ENCODE measurements around the gene GLIPR2. TPM values are rescaled to one million over a fixed set of nuclear protein-coding genes. Genes with fewer than 3 reads are reported as not detected.

GLIPR2 gene
- total and polyA plus RNA-seq, 2 donors (not counting 3 experiments of a cell fraction or from before 2014, with no cell fraction given), result 22.0 to 42.4 TPM

DNA sequence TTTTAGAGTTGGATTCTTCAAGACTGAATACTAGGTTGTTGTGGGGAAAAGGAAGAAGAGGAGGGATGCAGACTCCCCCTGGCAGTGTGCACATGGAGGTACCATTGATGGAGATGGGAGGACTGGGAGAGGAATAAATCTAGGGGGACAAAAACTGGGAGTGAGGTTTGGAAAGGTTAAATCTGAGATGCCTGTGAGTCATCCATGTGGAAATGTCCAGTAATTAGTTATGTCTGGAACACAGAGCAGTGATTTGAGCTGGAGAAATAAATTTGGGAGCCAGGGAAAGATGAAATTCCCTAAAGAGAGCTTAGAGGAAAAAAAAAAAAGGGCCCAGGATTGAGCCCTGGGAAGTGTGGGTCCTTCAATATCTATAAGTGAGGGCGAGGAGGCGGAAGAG is 24.7 kb downstream of the GLIPR2 start:
- Histone ChIP-seq H3K79me2 (ENCODE audit: control insufficient read depth, insufficient read depth, low read length) (no peaks in the 10 kb centered on the region), H3K9me1 (replicated peaks; ENCODE audit: control insufficient read depth, extremely low read depth, insufficient read depth, low read length) (no peaks in the 10 kb centered on the region), H3K4me2 (ENCODE audit: insufficient read depth, low read length) (no peak overlapping the region), H3K36me3 (ENCODE audit: control insufficient read depth in 2 of 2, extremely low read depth in 1 of 2, insufficient read depth in 2 of 2, low read length in 2 of 2) (no peaks in the 10 kb centered on the region), H3K27me3 (ENCODE audit: control insufficient read depth in 2 of 2, insufficient read depth in 2 of 2, low read length in 2 of 2) (no peaks in the 10 kb centered on the region), H2AFZ (ENCODE audit: low read depth, low read length) (no peak overlapping the region), H3K9me3 (replicated peaks; ENCODE audit: control insufficient read depth, insufficient read depth, low read length) (no peaks in the 10 kb centered on the region), H3K4me3 (replicated peaks in 1 of 3; ENCODE audit: insufficient read depth in 1 of 3, low read depth in 1 of 3, low read length in 3 of 3) (no peak overlapping the region), H4K20me1 (replicated peaks; ENCODE audit: control insufficient read depth, extremely low read depth, insufficient read depth, low read length) (no peaks in the 10 kb centered on the region), H3K4me1 (ENCODE audit: control insufficient read depth, extremely low read depth, insufficient read depth, low read length) (peaks cover 18% of the 10 kb centered on the region), H3K9ac (replicated peaks; ENCODE audit: extremely low read depth, insufficient read depth, low read length) (no peak overlapping the region), H3K27ac (ENCODE audit: insufficient read depth, low read depth, low read length) (no peak overlapping the region)
- TF ChIP-seq MYC (IDR thresholded peaks at IDR 0.05; ENCODE audit: low read depth, low read length) (no peak), FOS (IDR thresholded peaks at IDR 0.05; ENCODE audit: borderline replicate concordance, insufficient read depth, low read length) (peak; percentile 16)
- dilution Hi-C loops (cut with MboI; ENCODE audit: extremely low pct_ligation_motif_present, low sequenced_read_pairs) (no loop called here), intact Hi-C loops (cut with micrococcal nuclease) (no loop called here)
- POLR2A ChIA-PET, result no interaction called here
- FAIRE-seq (no peak), DNase-seq (ENCODE audit: low read depth, low spot score) (no peak)
- BruUV-seq (replicated peaks), result no TSS peak
- CTCF ChIA-PET, result interaction anchor here (1.0 to 1.4 kb wide), 3 partner anchors 13 to 153 kb away, joined by 3 to 4 read pairs (median 3); no protein-coding TSS in a partner anchor

- CTCF ChIA-PET, result interaction anchor here (1.2 to 8.4 kb wide), 6 partner anchors 7 to 207 kb away, joined by 4 to 189 read pairs (median 8); partner anchors contain the start of gene GLIPR2
- H3K79me2 ChIP-seq (ENCODE audit: control insufficient read depth, insufficient read depth, low read length), result no peaks in the 10 kb centered on the region
- intact Hi-C loops (cut with micrococcal nuclease), result loop anchor here (2.0 kb wide), 1 partner anchor 13 kb away; no protein-coding TSS in a partner anchor
- dilution Hi-C loops (cut with MboI; ENCODE audit: extremely low pct_ligation_motif_present, low sequenced_read_pairs), result no loop called here
- H3K36me3 ChIP-seq (ENCODE audit: control insufficient read depth in 2 of 2, extremely low read depth in 1 of 2, insufficient read depth in 2 of 2, low read length in 2 of 2), result no peaks in the 10 kb centered on the region
- H3K27me3 ChIP-seq (ENCODE audit: control insufficient read depth in 2 of 2, insufficient read depth in 2 of 2, low read length in 2 of 2), result no peaks in the 10 kb centered on the region
- peaks cover 18% of the 10 kb centered on the region for H3K4me1 ChIP-seq (ENCODE audit: control insufficient read depth, extremely low read depth, insufficient read depth, low read length)
- TF ChIP-seq, protein P1, sequence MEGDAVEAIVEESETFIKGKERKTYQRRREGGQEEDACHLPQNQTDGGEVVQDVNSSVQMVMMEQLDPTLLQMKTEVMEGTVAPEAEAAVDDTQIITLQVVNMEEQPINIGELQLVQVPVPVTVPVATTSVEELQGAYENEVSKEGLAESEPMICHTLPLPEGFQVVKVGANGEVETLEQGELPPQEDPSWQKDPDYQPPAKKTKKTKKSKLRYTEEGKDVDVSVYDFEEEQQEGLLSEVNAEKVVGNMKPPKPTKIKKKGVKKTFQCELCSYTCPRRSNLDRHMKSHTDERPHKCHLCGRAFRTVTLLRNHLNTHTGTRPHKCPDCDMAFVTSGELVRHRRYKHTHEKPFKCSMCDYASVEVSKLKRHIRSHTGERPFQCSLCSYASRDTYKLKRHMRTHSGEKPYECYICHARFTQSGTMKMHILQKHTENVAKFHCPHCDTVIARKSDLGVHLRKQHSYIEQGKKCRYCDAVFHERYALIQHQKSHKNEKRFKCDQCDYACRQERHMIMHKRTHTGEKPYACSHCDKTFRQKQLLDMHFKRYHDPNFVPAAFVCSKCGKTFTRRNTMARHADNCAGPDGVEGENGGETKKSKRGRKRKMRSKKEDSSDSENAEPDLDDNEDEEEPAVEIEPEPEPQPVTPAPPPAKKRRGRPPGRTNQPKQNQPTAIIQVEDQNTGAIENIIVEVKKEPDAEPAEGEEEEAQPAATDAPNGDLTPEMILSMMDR (IDR thresholded peaks at IDR 0.05; ENCODE audit: extremely low read depth in 1 of 2, insufficient read depth in 1 of 2, low read depth in 1 of 2, low read length in 2 of 2), result no peak
- TF ChIP-seq MYC (IDR thresholded peaks at IDR 0.05; ENCODE audit: low read depth, low read length) (no peak), FOS (IDR thresholded peaks at IDR 0.05; ENCODE audit: borderline replicate concordance, insufficient read depth, low read length) (no peak), GATA2 (IDR thresholded peaks at IDR 0.05; ENCODE audit: insufficient read depth, insufficient read length, low read depth, low read length) (no peak), POLR2AphosphoS5 (IDR thresholded peaks at IDR 0.05; ENCODE audit: insufficient read depth, low read depth, low read length) (no peak), JUN (IDR thresholded peaks at IDR 0.05; ENCODE audit: borderline replicate concordance, insufficient read depth, insufficient read length, low read depth) (no peak), EZH2 (IDR thresholded peaks at IDR 0.05; ENCODE audit: borderline replicate concordance, low read depth, low read length, severe bottlenecking) (no peak), POLR2A (IDR thresholded peaks at IDR 0.05; ENCODE audit: low read depth, low read length) (no peak), MAX (IDR thresholded peaks at IDR 0.05; ENCODE audit: insufficient read depth, insufficient read length) (no peak)
- no peaks in the 10 kb centered on the region for H4K20me1 ChIP-seq (replicated peaks; ENCODE audit: control insufficient read depth, extremely low read depth, insufficient read depth, low read length)
- no peak for DNase-seq (ENCODE audit: low read depth, low spot score)
- no peak overlapping the region for H3K9ac ChIP-seq (replicated peaks; ENCODE audit: extremely low read depth, insufficient read depth, low read length)
- H3K4me2 ChIP-seq (ENCODE audit: insufficient read depth, low read length), result no peak overlapping the region
- no peak overlapping the region for H3K4me3 ChIP-seq (replicated peaks in 1 of 3; ENCODE audit: insufficient read depth in 1 of 3, low read depth in 1 of 3, low read length in 3 of 3)
- POLR2A ChIA-PET, result no interaction called here
- no peak overlapping the region for H3K27ac ChIP-seq (ENCODE audit: insufficient read depth, low read depth, low read length)
- no peaks in the 10 kb centered on the region for H3K9me1 ChIP-seq (replicated peaks; ENCODE audit: control insufficient read depth, extremely low read depth, insufficient read depth, low read length)
- FAIRE-seq, result no peak
- no peaks in the 10 kb centered on the region for H3K9me3 ChIP-seq (replicated peaks; ENCODE audit: control insufficient read depth, insufficient read depth, low read length)
- no TSS peak for BruUV-seq (replicated peaks)
- no peak overlapping the region for H2AFZ ChIP-seq (ENCODE audit: low read depth, low read length)
Measured at GRCh38 chr9:36162211-36162738, 25.7 kb downstream of the GLIPR2 start.
